HepG2 (cell line): Measurements from ENCODE around the gene CCNYL1. TPM values are rescaled to one million over a fixed set of nuclear protein-coding genes. Genes with fewer than 3 reads are reported as not detected.

Experiments
- ATF7 ChIP-seq, 2 experiments: fragments of 450-650 bp in 1 of 2; sonication (generic) in 1 of 2; formaldehyde crosslinking in 1 of 2; IDR thresholded peaks; 2 replicates each; pipeline versions ENCODE4 v1.4.0 to v1.6.1; 2016 to 2020; ENCODE audit warnings: antibody characterized with exemption in 1 of 2, mild to moderate bottlenecking in 1 of 2, missing genetic modification reagents in 1 of 2
- CEBPZ ChIP-seq: IDR thresholded peaks from 2 replicates; pipeline ENCODE4 v1.6.1; 2012; ENCODE audit warnings: low read length, improper control_type of control experiment
- EP300 ChIP-seq, 3 experiments: sonication (generic) in 1 of 3; formaldehyde crosslinking in 1 of 3; IDR thresholded peaks; 2 replicates each; pipeline versions ENCODE4 v1.5.1 to v1.6.1; 2011 to 2020; ENCODE audit warnings: low read depth in 2 of 3, low read length in 2 of 3, borderline replicate concordance in 1 of 3, improper control_type of control experiment in 1 of 3, mild to moderate bottlenecking in 1 of 3, missing genetic modification reagents in 1 of 3, moderate library complexity in 1 of 3
- FOXP4 ChIP-seq: sonication (generic); formaldehyde crosslinking; IDR thresholded peaks from 2 replicates; pipeline ENCODE4 v1.4.0; 2020; ENCODE audit warnings: missing genetic modification reagents
- GLI4 ChIP-seq: sonication (generic); formaldehyde crosslinking; IDR thresholded peaks from 2 replicates; pipeline ENCODE4 v1.5.1; 2020; ENCODE audit warnings: missing genetic modification reagents, mild to moderate bottlenecking, moderate library complexity, borderline replicate concordance
- HMG20A ChIP-seq: IDR thresholded peaks from 2 replicates; pipeline ENCODE4 v1.6.1; 2016; ENCODE audit warnings: borderline replicate concordance
- HNF1A ChIP-seq, 2 experiments: sonication (generic) in 1 of 2; formaldehyde crosslinking in 1 of 2; IDR thresholded peaks; 2 replicates each; pipeline versions ENCODE4 v1.4.0 to v1.6.1; 2016 to 2020; ENCODE audit warnings: borderline replicate concordance in 1 of 2, low read depth in 1 of 2, mild to moderate bottlenecking in 1 of 2, missing genetic modification reagents in 1 of 2
- MXD4 ChIP-seq: IDR thresholded peaks from 2 replicates; pipeline ENCODE4 v1.6.1; 2016; ENCODE audit warnings: mild to moderate bottlenecking, missing biosample characterization, missing genetic modification reagents
- NR2F6 ChIP-seq, 2 experiments: IDR thresholded peaks; 2 replicates each; pipeline ENCODE4 v1.6.1; 2016; ENCODE audit warnings: antibody characterized with exemption in 1 of 2, mild to moderate bottlenecking in 1 of 2
- ZBTB43 ChIP-seq: sonication (generic); formaldehyde crosslinking; conservative IDR thresholded peaks from 2 replicates; pipeline ENCODE4 v1.4.0; 2020; ENCODE audit warnings: missing genetic modification reagents
- ZGPAT ChIP-seq: IDR thresholded peaks from 2 replicates; pipeline ENCODE4 v1.6.1; 2016; ENCODE audit warnings: mild to moderate bottlenecking
- polyA plus RNA-seq, 8 experiments: library from polyadenylated mRNA; depleted of rRNA in 3 of 8; stranded (reverse) in 7 of 8; unstranded in 1 of 8; fragments of >200 nt; fragmentation: Illumina TruSeq in 4 of 8; extraction: Trizol in 4 of 8; gene quantifications; 2 replicates each; pipeline versions ENCODE4 v1.2.1 to v1.2.3, GENCODE V29; 2011 to 2016; ENCODE audit warnings: low read depth in 4 of 8, missing spikeins in 1 of 8, mixed read lengths in 1 of 8; ENCODE audit not compliant: insufficient read depth in 1 of 8
- total RNA-seq, 5 experiments: library from RNA; depleted of rRNA; stranded (reverse); fragments of >200 nt; fragmentation: Illumina TruSeq; extraction: Trizol; gene quantifications; 2 replicates each; pipeline ENCODE4 v1.2.3, GENCODE V29; 2016; ENCODE audit warnings: low read depth in 1 of 5
- TF ChIP-seq, protein P1 (sequence below): sonication (generic); formaldehyde crosslinking; IDR thresholded peaks from 2 replicates; pipeline ENCODE4 v1.8.1; 2023; ENCODE audit warnings: mild to moderate bottlenecking, missing genetic modification reagents

The CCNYL1 gene
- total and polyA plus RNA-seq, 2 of the 13 experiments (the other 11 are each of a cell fraction or from before 2014, with no cell fraction given), result 12.5 to 16.2 TPM

GRCh38 chr2:207768168-207768865 is 56.9 kb downstream of the CCNYL1 start (continued):
- TF ChIP-seq HMG20A, result no peak
- TF ChIP-seq HNF1A (IDR thresholded peaks at IDR 0.05; ENCODE audit: low read depth), result no peak; the same call in 1 of the 2 replicates
- no peak; the same call in 1 of the 2 replicates for TF ChIP-seq HNF1A (CRISPR knock-in tag; IDR thresholded peaks at IDR 0.05; ENCODE audit: borderline replicate concordance)
- peak; percentile 68; the same call in 1 of the 2 replicates for TF ChIP-seq MXD4 (CRISPR knock-in tag)
- TF ChIP-seq, protein P1, sequence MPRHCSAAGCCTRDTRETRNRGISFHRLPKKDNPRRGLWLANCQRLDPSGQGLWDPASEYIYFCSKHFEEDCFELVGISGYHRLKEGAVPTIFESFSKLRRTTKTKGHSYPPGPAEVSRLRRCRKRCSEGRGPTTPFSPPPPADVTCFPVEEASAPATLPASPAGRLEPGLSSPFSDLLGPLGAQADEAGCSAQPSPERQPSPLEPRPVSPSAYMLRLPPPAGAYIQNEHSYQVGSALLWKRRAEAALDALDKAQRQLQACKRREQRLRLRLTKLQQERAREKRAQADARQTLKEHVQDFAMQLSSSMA, result peak; percentile 87; the same call in 1 of the 2 replicates
- TF ChIP-seq ZGPAT (CRISPR knock-in tag), result peak; percentile 84
- 0 out of 2 replicates have a peak, but pooled peaks have one; percentile 34 for TF ChIP-seq FOXP4 (CRISPR knock-in tag)
- no peak for TF ChIP-seq EP300 (IDR thresholded peaks at IDR 0.05; ENCODE audit: low read depth in 2 of 2, low read length in 2 of 2)
- TF ChIP-seq EP300 (CRISPR knock-in tag; IDR thresholded peaks at IDR 0.05; ENCODE audit: borderline replicate concordance), result no peak; the same call in 1 of the 2 replicates
- TF ChIP-seq ZBTB43 (CRISPR knock-in tag), result peak; percentile 83
- TF ChIP-seq GLI4 (CRISPR knock-in tag), result 0 out of 2 replicates have a peak, but pooled peaks have one; percentile 81
- no peak for TF ChIP-seq ATF7 (IDR thresholded peaks at IDR 0.05)
- TF ChIP-seq ATF7 (CRISPR knock-in tag; IDR thresholded peaks at IDR 0.05), result no peak
- TF ChIP-seq NR2F6 (IDR thresholded peaks at IDR 0.05), result no peak
- TF ChIP-seq NR2F6 (CRISPR knock-in tag; IDR thresholded peaks at IDR 0.05), result peak; percentile 44; the same call in 1 of the 2 replicates
- no peak for TF ChIP-seq CEBPZ
